Trophoblast cell (in vitro differentiated cells and primary cell): ENCODE data around the gene ZXDC.

Experiments
- DNase-seq, 2 donors: peaks; one replicate each; pipeline ENCODE4 v3.0.0-alpha.2; 2016
- H2AFZ ChIP-seq: 2 replicates; pipeline ENCODE4 v1.6.1; 2013; ENCODE audit warnings: low read length, moderate library complexity, mild to moderate bottlenecking; ENCODE audit not compliant: insufficient read depth, poor library complexity
- H2AK5ac ChIP-seq: 2 replicates; pipeline ENCODE4 v1.6.1; 2013; ENCODE audit warnings: mild to moderate bottlenecking, low read length
- H2BK120ac ChIP-seq: 2 replicates; pipeline ENCODE4 v1.6.1; 2013; ENCODE audit warnings: low read length, mild to moderate bottlenecking, moderate library complexity; ENCODE audit not compliant: insufficient read depth, poor library complexity
- H2BK12ac ChIP-seq: 2 replicates; pipeline ENCODE4 v1.6.1; 2013; ENCODE audit warnings: mild to moderate bottlenecking, low read length, moderate library complexity
- H2BK5ac ChIP-seq: 2 replicates; pipeline ENCODE4 v1.6.1; 2013; ENCODE audit warnings: low read length, low read depth, moderate library complexity, mild to moderate bottlenecking; ENCODE audit not compliant: poor library complexity
- H3K14ac ChIP-seq: 2 replicates; pipeline ENCODE4 v1.6.1; 2013; ENCODE audit warnings: mild to moderate bottlenecking, low read length
- H3K18ac ChIP-seq: 2 replicates; pipeline ENCODE4 v1.6.1; 2013; ENCODE audit warnings: mild to moderate bottlenecking, low read length
- H3K23ac ChIP-seq: 2 replicates; pipeline ENCODE4 v1.6.1; 2013; ENCODE audit warnings: low read length
- H3K27ac ChIP-seq: 2 replicates; pipeline ENCODE4 v1.5.1; 2013; ENCODE audit warnings: low read depth, mild to moderate bottlenecking, inconsistent platforms, low read length, moderate library complexity
- H3K27me3 ChIP-seq: 2 replicates; pipeline ENCODE4 v1.6.1; 2013; ENCODE audit warnings: inconsistent platforms, mild to moderate bottlenecking, low read length, moderate library complexity; ENCODE audit not compliant: insufficient read depth
- H3K36me3 ChIP-seq, 2 experiments: 1 replicate in 1 of 2; 2 replicates in 1 of 2; pipeline ENCODE4 v1.6.1; 2013; ENCODE audit warnings: low read length in 2 of 2, mild to moderate bottlenecking in 2 of 2, moderate library complexity in 1 of 2; ENCODE audit not compliant: insufficient read depth in 2 of 2, control insufficient read depth in 1 of 2
- H3K4ac ChIP-seq: 2 replicates; pipeline ENCODE4 v1.6.1; 2013; ENCODE audit warnings: low read depth, mild to moderate bottlenecking, low read length, moderate library complexity
- H3K4me1 ChIP-seq, 2 experiments: 1 replicate in 1 of 2; 2 replicates in 1 of 2; pipeline ENCODE4 v1.6.1; 2013; ENCODE audit warnings: low read length in 2 of 2, mild to moderate bottlenecking in 2 of 2, moderate library complexity in 1 of 2; ENCODE audit not compliant: insufficient read depth in 2 of 2, control insufficient read depth in 1 of 2
- H3K4me2 ChIP-seq: 2 replicates; pipeline ENCODE4 v1.6.1; 2013; ENCODE audit warnings: inconsistent platforms, mild to moderate bottlenecking, low read length, moderate library complexity
- H3K4me3 ChIP-seq: 2 replicates; pipeline ENCODE4 v1.5.1; 2013; ENCODE audit warnings: mild to moderate bottlenecking, low read depth, low read length, inconsistent platforms
- H3K79me1 ChIP-seq: one replicate; pipeline ENCODE4 v1.6.1; 2013; ENCODE audit warnings: low read length
- H3K79me2 ChIP-seq: 2 replicates; pipeline ENCODE4 v1.6.1; 2013; ENCODE audit warnings: low read length, mild to moderate bottlenecking; ENCODE audit not compliant: control insufficient read depth, insufficient read depth, poor library complexity
- H3K9ac ChIP-seq: 2 replicates; pipeline ENCODE4 v1.6.1; 2013; ENCODE audit warnings: mild to moderate bottlenecking, low read length
- H3K9me3 ChIP-seq: 2 replicates; pipeline ENCODE4 v1.6.1; 2013; ENCODE audit warnings: low read depth, mild to moderate bottlenecking, control low read depth, inconsistent platforms, low read length; ENCODE audit not compliant: insufficient read depth
- H4K12ac ChIP-seq: 2 replicates; pipeline ENCODE4 v1.6.1; 2013; ENCODE audit warnings: low read depth, mild to moderate bottlenecking, low read length, moderate library complexity
- H4K8ac ChIP-seq: 2 replicates; pipeline ENCODE4 v1.6.1; 2013; ENCODE audit warnings: low read depth, mild to moderate bottlenecking, low read length, moderate library complexity
- H4K91ac ChIP-seq: one replicate; pipeline ENCODE4 v1.6.1; 2013; ENCODE audit warnings: low read depth, mild to moderate bottlenecking, low read length, moderate library complexity
- WGBS: extraction: QIAGEN DNeasy Blood & Tissue Kit; methylation state at CpG from one replicate; pipeline ENCODE4 v1.1.7; 2013; ENCODE audit warnings: missing lambda C conversion rate; ENCODE audit not compliant: insufficient read length, insufficient coverage; ENCODE audit errors: extremely low coverage; 5-methylcytosine and 5-hydroxymethylcytosine counted together

Gene ZXDC

GRCh38 chr3:126394179-126394976 lies 81.3 kb downstream of the ZXDC start, which contains the start of gene CFAP100:
TSS of gene CFAP100 (plus strand) at chr3:126394909. CDS start at chr3:126396001, 1,092 bp downstream.
- peak within 1 kb of the TSS; percentile 50 for H3K4me2 ChIP-seq
- H3K79me2 ChIP-seq: no peaks in the 10 kb centered on the region
- peaks cover 1% of the 10 kb centered on the region for H3K9me3 ChIP-seq
- no peaks in the 10 kb centered on the region for H3K79me1 ChIP-seq
- no peak within 1 kb of the TSS for H3K14ac ChIP-seq
- H2BK5ac ChIP-seq: no peak within 1 kb of the TSS
- H3K4ac ChIP-seq: no peak within 1 kb of the TSS
- H3K36me3 ChIP-seq: no peaks in the 10 kb centered on the region
- no peak within 1 kb of the TSS for H3K18ac ChIP-seq
- H3K27me3 ChIP-seq: peaks cover 19% of the 10 kb centered on the region
- no peak within 1 kb of the TSS for H2BK12ac ChIP-seq
- H2BK120ac ChIP-seq: no peak within 1 kb of the TSS
- H3K27ac ChIP-seq: no peak within 1 kb of the TSS
- H4K12ac ChIP-seq: no peak within 1 kb of the TSS
- DNase-seq: peak in 1 of 2 donors; percentile 36
- H2AFZ ChIP-seq: peak within 1 kb of the TSS; percentile 25
- H3K9ac ChIP-seq: no peak within 1 kb of the TSS
- H3K23ac ChIP-seq: no peak within 1 kb of the TSS
- no peak within 1 kb of the TSS for H2AK5ac ChIP-seq
- H3K4me3 ChIP-seq: no peak within 1 kb of the TSS
- H3K4me1 ChIP-seq: peaks cover 2 to 9% of the 10 kb centered on the region in 2 experiments
- no peak within 1 kb of the TSS for H4K91ac ChIP-seq
- no CpG with 5 or more reads among the region's 43 CpGs for WGBS
- no peak within 1 kb of the TSS for H4K8ac ChIP-seq

GRCh38 chr3:126393563-126393962 lies 82.1 kb downstream of the ZXDC start:
- no peaks in the 10 kb centered on the region for H3K36me3 ChIP-seq
- H2BK120ac ChIP-seq: no peak overlapping the region
- no peak for DNase-seq
- no peak overlapping the region for H3K4me3 ChIP-seq
- H4K8ac ChIP-seq: no peak overlapping the region
- no peak overlapping the region for H2BK12ac ChIP-seq
- no peak overlapping the region for H3K4me2 ChIP-seq
- H3K79me2 ChIP-seq: peaks cover 2% of the 10 kb centered on the region
- H2AFZ ChIP-seq: no peak overlapping the region
- peaks cover 2 to 13% of the 10 kb centered on the region in 2 experiments for H3K4me1 ChIP-seq
- no peak overlapping the region for H2BK5ac ChIP-seq
- H3K9ac ChIP-seq: no peak overlapping the region
- H3K14ac ChIP-seq: no peak overlapping the region
- H3K23ac ChIP-seq: no peak overlapping the region
- H4K12ac ChIP-seq: no peak overlapping the region
- H4K91ac ChIP-seq: no peak overlapping the region
- H3K4ac ChIP-seq: no peak overlapping the region
- peaks cover 19% of the 10 kb centered on the region for H3K27me3 ChIP-seq
- H3K18ac ChIP-seq: no peak overlapping the region
- peaks cover 1% of the 10 kb centered on the region for H3K9me3 ChIP-seq
- WGBS: no CpG with 5 or more reads among the region's 4 CpGs
- H3K27ac ChIP-seq: no peak overlapping the region
- no peak overlapping the region for H2AK5ac ChIP-seq
- peaks cover 3% of the 10 kb centered on the region for H3K79me1 ChIP-seq

GRCh38 chr3:126392246-126392645 lies 83.4 kb downstream of the ZXDC start:
- H3K9me3 ChIP-seq: peaks cover 1% of the 10 kb centered on the region
- no peak for DNase-seq
- H2BK5ac ChIP-seq: no peak overlapping the region
- no peak overlapping the region for H4K91ac ChIP-seq
- no peak overlapping the region for H3K14ac ChIP-seq
- no peak overlapping the region for H2AK5ac ChIP-seq
- H3K4me3 ChIP-seq: no peak overlapping the region
- H3K9ac ChIP-seq: no peak overlapping the region
- H3K27me3 ChIP-seq: peaks cover 19% of the 10 kb centered on the region
- H2BK12ac ChIP-seq: no peak overlapping the region
- H4K8ac ChIP-seq: no peak overlapping the region
- no peak overlapping the region for H3K4ac ChIP-seq
- H3K4me2 ChIP-seq: no peak overlapping the region
- no peak overlapping the region for H3K18ac ChIP-seq
- no peak overlapping the region for H3K27ac ChIP-seq
- no peaks in the 10 kb centered on the region for H3K36me3 ChIP-seq
- H2BK120ac ChIP-seq: no peak overlapping the region
- H3K4me1 ChIP-seq: peaks cover 2 to 13% of the 10 kb centered on the region in 2 experiments
- H3K23ac ChIP-seq: no peak overlapping the region
- H2AFZ ChIP-seq: no peak overlapping the region
- peaks cover 2% of the 10 kb centered on the region for H3K79me2 ChIP-seq
- no peak overlapping the region for H4K12ac ChIP-seq
- peaks cover 3% of the 10 kb centered on the region for H3K79me1 ChIP-seq
- WGBS: no CpG with 5 or more reads among the region's 12 CpGs

GRCh38 chr3:126391631-126392030 lies 84.1 kb downstream of the ZXDC start:
- Histone ChIP-seq H4K8ac (no peak overlapping the region), H3K18ac (no peak overlapping the region), H4K91ac (no peak overlapping the region), H3K4me3 (no peak overlapping the region), H3K79me1 (peaks cover 3% of the 10 kb centered on the region), H3K36me3 (no peaks in the 10 kb centered on the region), H3K14ac (no peak overlapping the region), H3K9me3 (peaks cover 3% of the 10 kb centered on the region), H2BK5ac (no peak overlapping the region), H2AFZ (no peak overlapping the region), H2BK12ac (no peak overlapping the region), H3K27me3 (peaks cover 19% of the 10 kb centered on the region), H3K27ac (no peak overlapping the region), H4K12ac (no peak overlapping the region), H3K79me2 (peaks cover 2% of the 10 kb centered on the region), H2AK5ac (no peak overlapping the region), H3K23ac (no peak overlapping the region), H3K9ac (no peak overlapping the region), H2BK120ac (no peak overlapping the region), H3K4me2 (no peak overlapping the region), H3K4me1 (peaks cover 2 to 13% of the 10 kb centered on the region in 2 experiments), H3K4ac (no peak overlapping the region)
- WGBS: no CpG with 5 or more reads among the region's 1 CpG
- no peak for DNase-seq
